ENCODE measurements around the gene ZDHHC11. TPM values are rescaled to one million over a fixed set of nuclear protein-coding genes. Genes with fewer than 3 reads are reported as not detected.

Gene ZDHHC11
- total RNA-seq, 4 donors from 2014 or later, result 4.3 to 13.5 (median 10.9) TPM

DNA sequence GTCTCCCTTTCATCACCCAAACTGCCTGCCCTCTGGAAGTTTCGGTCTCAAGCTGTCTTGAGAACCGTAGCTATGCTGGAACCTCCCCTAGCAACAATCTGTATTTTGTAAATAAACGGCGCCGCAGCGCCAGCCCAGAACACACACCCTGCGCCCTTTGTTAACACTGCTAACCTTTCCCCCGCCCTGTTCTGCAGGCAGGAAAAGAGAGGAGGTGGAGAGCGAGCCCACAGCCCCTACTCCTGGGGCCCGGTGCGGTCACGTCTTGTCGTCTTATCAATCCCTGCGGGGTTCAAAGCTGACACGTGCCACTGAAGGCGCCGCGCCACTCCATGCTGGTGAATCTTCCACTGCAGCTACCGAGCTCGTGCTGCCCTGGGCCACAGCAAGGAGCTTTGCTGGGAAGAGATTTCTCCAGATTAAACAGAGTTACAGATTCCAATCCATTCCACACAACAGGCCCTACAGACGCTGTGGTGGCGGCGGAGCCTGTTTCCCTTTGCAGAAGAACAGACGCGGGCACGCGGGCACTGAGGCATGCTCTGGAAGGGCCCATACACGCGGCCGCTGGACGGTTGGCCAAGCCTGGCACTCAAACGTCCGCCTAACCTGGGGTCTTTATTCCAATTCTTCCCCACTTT lies 91.6 kb downstream of the ZDHHC11 start:
- WGBS, result 45% methylated on average over 33 of the region's 33 CpGs

DNA sequence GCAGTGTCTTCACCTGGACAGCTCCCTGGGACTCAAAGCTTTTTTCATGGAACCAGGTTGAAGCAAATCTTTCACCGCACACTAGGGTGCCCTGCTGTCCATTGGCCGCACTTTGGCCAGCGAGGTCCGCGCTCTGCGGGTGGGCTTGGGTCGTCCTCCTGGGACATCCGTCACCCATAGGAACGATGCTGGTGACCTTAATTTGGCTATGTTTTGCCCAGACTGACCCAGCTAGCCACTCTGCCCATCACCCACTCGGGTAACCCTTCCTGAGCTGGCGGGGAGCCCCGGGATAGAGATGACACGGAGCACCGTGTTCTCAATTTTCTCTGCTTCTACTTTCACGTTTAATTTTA lies 92.1 kb downstream of the ZDHHC11 start:
- peaks cover 0 to 14% (median 10%) of the 10 kb centered on the region in 4 donors for H3K36me3 ChIP-seq
- H3K27me3 ChIP-seq, result no peaks in the 10 kb centered on the region
- H3K27ac ChIP-seq (replicated peaks in 1 of 4), result peak overlapping the region; percentile 47 to 80 (median 76)
- 60% methylated on average over 15 of the region's 15 CpGs for WGBS
- TF ChIP-seq, protein P1, sequence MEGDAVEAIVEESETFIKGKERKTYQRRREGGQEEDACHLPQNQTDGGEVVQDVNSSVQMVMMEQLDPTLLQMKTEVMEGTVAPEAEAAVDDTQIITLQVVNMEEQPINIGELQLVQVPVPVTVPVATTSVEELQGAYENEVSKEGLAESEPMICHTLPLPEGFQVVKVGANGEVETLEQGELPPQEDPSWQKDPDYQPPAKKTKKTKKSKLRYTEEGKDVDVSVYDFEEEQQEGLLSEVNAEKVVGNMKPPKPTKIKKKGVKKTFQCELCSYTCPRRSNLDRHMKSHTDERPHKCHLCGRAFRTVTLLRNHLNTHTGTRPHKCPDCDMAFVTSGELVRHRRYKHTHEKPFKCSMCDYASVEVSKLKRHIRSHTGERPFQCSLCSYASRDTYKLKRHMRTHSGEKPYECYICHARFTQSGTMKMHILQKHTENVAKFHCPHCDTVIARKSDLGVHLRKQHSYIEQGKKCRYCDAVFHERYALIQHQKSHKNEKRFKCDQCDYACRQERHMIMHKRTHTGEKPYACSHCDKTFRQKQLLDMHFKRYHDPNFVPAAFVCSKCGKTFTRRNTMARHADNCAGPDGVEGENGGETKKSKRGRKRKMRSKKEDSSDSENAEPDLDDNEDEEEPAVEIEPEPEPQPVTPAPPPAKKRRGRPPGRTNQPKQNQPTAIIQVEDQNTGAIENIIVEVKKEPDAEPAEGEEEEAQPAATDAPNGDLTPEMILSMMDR (IDR thresholded peaks at IDR 0.05), result no peak
- TF ChIP-seq EP300 (IDR thresholded peaks at IDR 0.05), result no peak
- no peak for TF ChIP-seq POLR2A (IDR thresholded peaks at IDR 0.05; ENCODE audit: low read depth)
- TF ChIP-seq POLR2AphosphoS5 (IDR thresholded peaks at IDR 0.05), result no peak
- peaks cover 39 to 50% (median 47%) of the 10 kb centered on the region in 4 donors for H3K4me1 ChIP-seq
- intact Hi-C loops (cut with DNase I), result no loop called here
- no peak for DNase-seq (ENCODE audit: extremely low spot score)
- H3K9me3 ChIP-seq, result no peaks in the 10 kb centered on the region
- H3K4me3 ChIP-seq, result peak overlapping the region; percentile 10 to 44 (median 29)

More for the DNA sequence above, 91.6 kb downstream of the ZDHHC11 start:
- TF ChIP-seq, protein P1 (IDR thresholded peaks at IDR 0.05), result peak in 1 of 3 experiments; percentile 17
- peak; percentile 44 to 73 for TF ChIP-seq POLR2AphosphoS5 (IDR thresholded peaks at IDR 0.05)
- no peak for TF ChIP-seq EP300 (IDR thresholded peaks at IDR 0.05)
- Histone ChIP-seq H3K27me3 (no peaks in the 10 kb centered on the region), H3K4me1 (peaks cover 39 to 50% (median 47%) of the 10 kb centered on the region in 4 donors), H3K9me3 (no peaks in the 10 kb centered on the region), H3K36me3 (peaks cover 0 to 20% (median 15%) of the 10 kb centered on the region in 4 donors), H3K4me3 (peak overlapping the region; percentile 10 to 44 (median 29)), H3K27ac (replicated peaks in 1 of 4) (peak overlapping the region; percentile 47 to 80 (median 76))
- DNase-seq (ENCODE audit: extremely low spot score), result no peak
- intact Hi-C loops (cut with DNase I), result no loop called here

DNA sequence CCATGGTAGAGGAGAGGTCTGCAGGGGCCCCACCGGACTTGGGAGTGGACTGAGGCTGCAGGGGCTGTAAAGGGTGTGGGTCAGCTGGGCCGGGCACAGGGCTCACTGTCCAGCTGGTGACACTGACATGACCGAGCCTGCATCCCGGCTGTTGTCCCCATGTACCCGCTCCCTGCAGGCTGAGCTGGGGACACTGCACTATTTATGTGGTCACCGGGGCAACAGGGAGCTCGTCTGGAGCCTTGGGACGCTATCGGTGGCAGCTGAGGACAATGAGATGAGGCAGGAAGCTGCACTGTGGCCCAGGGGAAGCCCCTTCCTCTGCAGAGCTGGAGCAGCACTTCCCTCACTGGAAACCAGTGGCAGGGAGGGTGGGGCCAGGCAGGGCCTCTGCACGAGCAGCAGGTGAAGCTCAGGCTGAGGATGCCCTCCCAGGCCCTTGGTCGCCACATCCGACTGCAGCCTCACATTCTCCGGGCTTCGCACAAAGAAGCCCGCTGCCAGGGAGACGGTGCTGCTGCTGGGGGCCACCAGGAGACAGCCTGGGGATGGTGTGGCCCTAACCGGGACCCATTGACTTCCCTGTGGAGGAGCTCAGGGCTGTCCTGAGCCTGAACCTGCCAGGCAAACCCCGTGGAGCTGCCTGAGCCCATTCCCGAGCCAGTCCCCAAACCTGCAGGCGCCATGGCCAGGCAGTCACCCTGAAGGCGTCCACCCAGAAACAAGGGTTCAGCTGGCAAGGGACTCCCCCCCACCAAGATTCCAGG lies 92.7 kb downstream of the ZDHHC11 start:
- Histone ChIP-seq H3K4me3 (peak overlapping the region in 1 of 4 donors; percentile 44), H3K4me1 (peaks cover 39 to 50% (median 47%) of the 10 kb centered on the region in 4 donors), H3K9me3 (no peaks in the 10 kb centered on the region), H3K27ac (replicated peaks in 1 of 4) (peak overlapping the region; percentile 47 to 80 (median 76)), H3K36me3 (peaks cover 0 to 9% (median 8%) of the 10 kb centered on the region in 4 donors), H3K27me3 (no peaks in the 10 kb centered on the region)
- intact Hi-C loops (cut with DNase I), result no loop called here
- TF ChIP-seq POLR2AphosphoS5 (IDR thresholded peaks at IDR 0.05), result peak; percentile 10 to 66
- TF ChIP-seq EP300 (IDR thresholded peaks at IDR 0.05), result no peak
- DNase-seq (ENCODE audit: extremely low spot score), result no peak
- WGBS, result 67% methylated on average over 20 of the region's 21 CpGs

- Histone ChIP-seq H3K27ac (replicated peaks in 1 of 4) (peak overlapping the region; percentile 47 to 80 (median 76)), H3K4me3 (no peak overlapping the region), H3K9me3 (no peaks in the 10 kb centered on the region), H3K27me3 (no peaks in the 10 kb centered on the region), H3K4me1 (peaks cover 39 to 49% (median 47%) of the 10 kb centered on the region in 4 donors), H3K36me3 (peaks cover 0 to 9% (median 8%) of the 10 kb centered on the region in 4 donors)
- no peak for DNase-seq (ENCODE audit: extremely low spot score)
- intact Hi-C loops (cut with DNase I), result no loop called here
- TF ChIP-seq POLR2A (IDR thresholded peaks at IDR 0.05; ENCODE audit: low read depth) (no peak), POLR2AphosphoS5 (IDR thresholded peaks at IDR 0.05) (no peak)
- TF ChIP-seq, protein P1 (IDR thresholded peaks at IDR 0.05), result no peak
- 69% methylated on average over 14 of the region's 15 CpGs for WGBS
Measured at GRCh38 chr5:757346-757930, 93.3 kb downstream of the ZDHHC11 start.

DNA sequence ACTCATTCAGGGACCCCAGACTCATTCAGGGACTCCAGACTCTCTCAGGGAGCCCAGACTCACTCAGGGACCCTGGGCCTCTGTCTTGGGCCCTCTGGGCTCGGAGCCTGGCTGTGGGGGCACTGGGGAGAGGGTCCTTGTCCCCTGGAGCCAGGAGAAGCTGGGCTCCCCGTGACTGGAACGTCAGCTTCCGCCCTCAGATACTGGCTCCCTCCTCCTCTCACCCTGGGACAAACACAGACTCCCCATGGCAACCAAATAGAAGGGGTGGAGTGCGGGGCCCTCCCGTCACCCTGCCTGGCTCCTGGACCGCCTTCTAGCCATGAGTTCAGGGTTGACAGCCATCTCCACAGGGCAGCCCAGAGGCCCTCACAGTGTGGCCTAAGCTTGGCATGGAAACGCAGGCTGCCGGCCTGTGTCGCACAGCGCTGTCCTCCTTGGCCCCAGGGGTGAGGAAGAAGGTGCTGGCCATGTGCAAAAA lies 93.9 kb downstream of the ZDHHC11 start:
- DNase-seq (ENCODE audit: extremely low spot score), result no peak
- H3K27ac ChIP-seq (replicated peaks in 1 of 4), result peak overlapping the region; percentile 72 to 80 (median 74)
- H3K36me3 ChIP-seq, result peaks cover 0 to 9% (median 8%) of the 10 kb centered on the region in 4 donors
- H3K9me3 ChIP-seq, result no peaks in the 10 kb centered on the region
- peaks cover 39 to 45% (median 45%) of the 10 kb centered on the region in 4 donors for H3K4me1 ChIP-seq
- H3K27me3 ChIP-seq, result no peaks in the 10 kb centered on the region
- WGBS, result 20% methylated on average over 11 of the region's 11 CpGs
- TF ChIP-seq POLR2AphosphoS5 (IDR thresholded peaks at IDR 0.05) (peak in 1 of 2 donors; percentile 28), EP300 (IDR thresholded peaks at IDR 0.05) (no peak), POLR2A (IDR thresholded peaks at IDR 0.05; ENCODE audit: low read depth) (no peak)
- intact Hi-C loops (cut with DNase I), result no loop called here
- no peak overlapping the region for H3K4me3 ChIP-seq

All from esophagus muscularis mucosa (tissue), 4 donors.